HepG2 (cell line): ENCODE data around the gene FJX1. TPM values are rescaled to one million over a fixed set of nuclear protein-coding genes. Genes with fewer than 3 reads are reported as not detected.

ENCODE experiments used
- ATF3 ChIP-seq: sonication (generic); formaldehyde crosslinking; IDR thresholded peaks from 2 replicates; pipeline ENCODE4 v1.4.0; 2020; ENCODE audit warnings: missing genetic modification reagents
- CEBPZ ChIP-seq: IDR thresholded peaks from 2 replicates; pipeline ENCODE4 v1.6.1; 2012; ENCODE audit warnings: low read length, improper control_type of control experiment
- FOXC1 ChIP-seq: sonication (generic); formaldehyde crosslinking; IDR thresholded peaks from 2 replicates; pipeline ENCODE4 v1.8.0; 2022; ENCODE audit warnings: mild to moderate bottlenecking, missing genetic modification reagents, borderline replicate concordance
- PRDM4 ChIP-seq: sonication (generic); formaldehyde crosslinking; IDR thresholded peaks from 2 replicates; pipeline ENCODE4 v1.9.0; 2021; ENCODE audit warnings: missing genetic modification reagents, borderline replicate concordance
- TFE3 ChIP-seq: IDR thresholded peaks from 2 replicates; pipeline ENCODE4 v1.6.1; 2016
- YEATS4 ChIP-seq: sonication (generic); formaldehyde crosslinking; IDR thresholded peaks from 2 replicates; pipeline ENCODE4 v1.4.0; 2020; ENCODE audit warnings: missing genetic modification reagents, borderline replicate concordance
- ZMAT3 ChIP-seq: sonication (generic); formaldehyde crosslinking; conservative IDR thresholded peaks from 2 replicates; pipeline ENCODE4 v1.7.0; 2021; ENCODE audit warnings: missing genetic modification reagents
- ZNF101 ChIP-seq: sonication (generic); formaldehyde crosslinking; IDR thresholded peaks from 2 replicates; pipeline ENCODE4 v1.4.0; 2020; ENCODE audit warnings: mild to moderate bottlenecking, low read depth, missing genetic modification reagents, borderline replicate concordance
- ZNF576 ChIP-seq: sonication (generic); formaldehyde crosslinking; IDR thresholded peaks from 2 replicates; pipeline ENCODE4 v1.4.0; 2020; ENCODE audit warnings: mild to moderate bottlenecking, missing genetic modification reagents
- ZNF792 ChIP-seq: IDR thresholded peaks from 2 replicates; pipeline ENCODE4 v1.6.1; 2016
- ZXDC ChIP-seq: sonication (generic); formaldehyde crosslinking; IDR thresholded peaks from 2 replicates; pipeline ENCODE4 v1.5.0; 2020; ENCODE audit warnings: mild to moderate bottlenecking, missing genetic modification reagents
- polyA plus RNA-seq, 8 experiments: library from polyadenylated mRNA; depleted of rRNA in 3 of 8; stranded (reverse) in 7 of 8; unstranded in 1 of 8; fragments of >200 nt; fragmentation: Illumina TruSeq in 4 of 8; extraction: Trizol in 4 of 8; gene quantifications; 2 replicates each; pipeline versions ENCODE4 v1.2.1 to v1.2.3, GENCODE V29; 2011 to 2016; ENCODE audit warnings: low read depth in 4 of 8, missing spikeins in 1 of 8, mixed read lengths in 1 of 8; ENCODE audit not compliant: insufficient read depth in 1 of 8
- total RNA-seq, 5 experiments: library from RNA; depleted of rRNA; stranded (reverse); fragments of >200 nt; fragmentation: Illumina TruSeq; extraction: Trizol; gene quantifications; 2 replicates each; pipeline ENCODE4 v1.2.3, GENCODE V29; 2016; ENCODE audit warnings: low read depth in 1 of 5
- TF ChIP-seq, protein P1 (sequence below): sonication (generic); formaldehyde crosslinking; IDR thresholded peaks from 2 replicates; pipeline ENCODE4 v1.5.0; 2020; ENCODE audit warnings: missing genetic modification reagents

Gene FJX1
- total and polyA plus RNA-seq, 2 of the 13 experiments (the other 11 are each of a cell fraction or from before 2014, with no cell fraction given), result 0.40 to 0.82 TPM

DNA sequence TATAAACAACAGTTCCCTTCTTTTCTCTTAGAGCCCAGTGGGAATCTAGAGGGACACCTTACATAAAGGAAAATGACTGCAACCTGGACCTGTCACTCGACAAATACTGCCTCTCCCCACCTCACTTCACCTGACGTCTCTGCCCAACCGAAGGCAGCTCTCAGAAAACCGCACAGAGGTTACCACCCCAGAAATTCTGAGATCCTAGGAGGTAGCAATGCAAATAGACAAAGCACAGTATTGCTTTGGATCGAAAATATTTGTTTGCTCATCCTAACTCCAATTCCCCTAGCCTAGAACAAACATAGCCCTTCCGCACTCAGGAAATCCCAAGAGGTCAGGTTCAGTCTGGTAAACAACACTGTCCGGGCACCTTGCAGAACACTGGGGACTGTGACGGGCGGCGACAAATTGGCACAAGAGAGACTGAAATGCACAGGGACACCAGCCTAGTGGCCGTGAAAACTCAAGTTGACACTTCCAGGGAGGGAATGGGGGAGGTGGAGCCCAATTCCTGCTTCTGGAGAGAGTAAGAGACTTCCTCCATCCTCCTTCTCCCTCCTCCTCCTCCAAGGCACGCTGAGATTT, 43.9 kb downstream of the FJX1 start (continued):
- no peak for TF ChIP-seq PRDM4 (CRISPR knock-in tag)
- TF ChIP-seq ZNF576, result no peak
- TF ChIP-seq ZXDC (CRISPR knock-in tag), result no peak
- TF ChIP-seq ZMAT3 (CRISPR knock-in tag), result no peak
- no peak for TF ChIP-seq ATF3
- TF ChIP-seq FOXC1, result no peak
- TF ChIP-seq YEATS4 (CRISPR knock-in tag), result no peak
- peak; percentile 67 for TF ChIP-seq ZNF792
- no peak for TF ChIP-seq ZNF101
- TF ChIP-seq CEBPZ, result no peak
- peak; percentile 68; the same call in 1 of the 2 replicates for TF ChIP-seq TFE3
- TF ChIP-seq, protein P1, sequence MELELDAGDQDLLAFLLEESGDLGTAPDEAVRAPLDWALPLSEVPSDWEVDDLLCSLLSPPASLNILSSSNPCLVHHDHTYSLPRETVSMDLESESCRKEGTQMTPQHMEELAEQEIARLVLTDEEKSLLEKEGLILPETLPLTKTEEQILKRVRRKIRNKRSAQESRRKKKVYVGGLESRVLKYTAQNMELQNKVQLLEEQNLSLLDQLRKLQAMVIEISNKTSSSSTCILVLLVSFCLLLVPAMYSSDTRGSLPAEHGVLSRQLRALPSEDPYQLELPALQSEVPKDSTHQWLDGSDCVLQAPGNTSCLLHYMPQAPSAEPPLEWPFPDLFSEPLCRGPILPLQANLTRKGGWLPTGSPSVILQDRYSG (CRISPR knock-in tag), result no peak
